Thyroid gland (tissue), 4 donors: ENCODE data around the gene SLC1A7. TPM values are rescaled to one million over a fixed set of nuclear protein-coding genes. Genes with fewer than 3 reads are reported as not detected.

Experiments
- DNase-seq, 2 donors: peaks; one replicate each; pipeline ENCODE4 v3.0.0-alpha.2; 2019
- H3K27ac ChIP-seq, 3 donors: fragments of 200-600 bp; sonication (generic); 1 replicate in 2 of 3; 2 replicates in 1 of 3; pipeline ENCODE4 v1.5.1; 2016 to 2019; ENCODE audit warnings: mild to moderate bottlenecking in 1 of 3, moderate library complexity in 1 of 3
- H3K27me3 ChIP-seq: fragments of 200-600 bp; sonication (generic); one replicate; pipeline ENCODE4 v1.5.1; 2019
- H3K36me3 ChIP-seq, 2 donors: fragments of 200-600 bp; sonication (generic); one replicate each; pipeline ENCODE4 v1.5.1; 2016 to 2019
- H3K4me1 ChIP-seq, 2 donors: fragments of 200-600 bp; sonication (generic); one replicate each; pipeline ENCODE4 v1.5.1; 2017 to 2019
- H3K4me3 ChIP-seq, 3 donors: fragments of 200-600 bp; sonication (generic); replicated peaks in 1 of 3; 1 replicate in 2 of 3; 2 replicates in 1 of 3; pipeline ENCODE4 v1.5.1; 2016; ENCODE audit warnings: mild to moderate bottlenecking in 1 of 3
- H3K9me3 ChIP-seq: fragments of 200-600 bp; sonication (generic); one replicate; pipeline ENCODE4 v1.5.1; 2017
- POLR2A ChIP-seq, 2 donors: fragments of 450-650 bp; IDR thresholded peaks; one replicate each; pipeline ENCODE4 v1.6.1; 2017; ENCODE audit warnings: antibody characterized with exemption in 2 of 2, mild to moderate bottlenecking in 2 of 2, moderate library complexity in 1 of 2
- WGBS, 2 donors: methylation state at CpG; one replicate each; pipeline ENCODE4 v1.1.5; 2017; 5-methylcytosine and 5-hydroxymethylcytosine counted together
- intact Hi-C: fragments of 100-400 bp; cut with DNase I; formaldehyde crosslinking; loops from one replicate; pipeline ENCODE4 v1.15.1; 2023
- total RNA-seq, 4 donors: library from RNA; depleted of rRNA; stranded (reverse); fragments of >200 nt; gene quantifications; one replicate each; pipeline ENCODE4 v1.2.3, GENCODE V29; 2016
- TF ChIP-seq, protein P1 (sequence below), 6 experiments: fragments of 200-600 bp in 3 of 6; fragments of 450-650 bp in 3 of 6; sonication (generic) in 3 of 6; IDR thresholded peaks; one replicate each; pipeline ENCODE4 v1.5.1; 2016 to 2019; ENCODE audit warnings: antibody characterized with exemption in 6 of 6, mild to moderate bottlenecking in 2 of 6, inconsistent platforms in 1 of 6, moderate library complexity in 1 of 6

SLC1A7 gene
- total RNA-seq, 4 donors from 2014 or later = 0.13 to 0.33 (median 0.20) TPM; not detected in 1

DNA sequence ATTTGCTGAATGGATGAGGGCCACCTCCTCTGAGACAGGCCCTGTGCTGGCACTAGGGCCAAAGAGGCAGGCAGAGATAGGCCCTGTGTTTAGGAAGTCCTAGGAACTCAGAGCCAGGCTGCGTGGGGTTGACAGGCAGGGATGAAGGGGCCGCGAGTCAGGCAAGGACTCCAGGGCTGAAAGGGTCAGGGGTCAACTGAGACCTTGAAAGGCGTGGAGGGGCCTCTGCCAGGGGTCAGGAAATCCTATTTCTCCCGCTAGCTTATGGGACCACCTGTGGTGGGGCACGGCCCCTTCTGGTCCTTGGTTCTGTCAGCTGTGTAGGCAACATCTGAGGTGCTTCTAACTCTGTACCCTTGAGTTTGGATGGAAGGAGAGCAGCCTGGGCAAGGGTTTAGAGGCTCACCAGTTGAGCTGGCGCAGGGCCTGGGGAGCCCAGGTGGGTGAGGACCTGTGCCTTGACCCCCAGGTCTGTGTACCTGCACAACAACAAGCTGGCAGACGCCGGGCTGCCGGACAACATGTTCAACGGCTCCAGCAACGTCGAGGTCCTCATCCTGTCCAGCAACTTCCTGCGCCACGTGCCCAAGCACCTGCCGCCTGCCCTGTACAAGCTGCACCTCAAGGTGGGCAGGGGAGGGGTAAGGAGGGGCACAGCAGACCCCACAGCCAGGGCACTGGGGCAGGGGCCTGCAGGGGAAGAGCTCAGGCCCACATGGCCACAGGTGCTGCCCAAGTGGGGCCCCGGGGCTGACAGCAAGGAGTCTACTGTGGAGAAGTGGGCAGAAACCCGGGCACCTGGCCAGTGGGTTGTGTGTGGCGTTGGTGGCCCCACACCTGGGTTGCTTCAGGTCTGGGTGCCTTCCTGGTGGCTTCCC is 65.5 kb downstream of the SLC1A7 start:
- no peaks in the 10 kb centered on the region for H3K36me3 ChIP-seq
- no peaks in the 10 kb centered on the region for H3K4me1 ChIP-seq
- H3K4me3 ChIP-seq = no peak overlapping the region
- H3K27ac ChIP-seq = no peak overlapping the region
- H3K27me3 ChIP-seq = no peaks in the 10 kb centered on the region
- TF ChIP-seq, protein P1, sequence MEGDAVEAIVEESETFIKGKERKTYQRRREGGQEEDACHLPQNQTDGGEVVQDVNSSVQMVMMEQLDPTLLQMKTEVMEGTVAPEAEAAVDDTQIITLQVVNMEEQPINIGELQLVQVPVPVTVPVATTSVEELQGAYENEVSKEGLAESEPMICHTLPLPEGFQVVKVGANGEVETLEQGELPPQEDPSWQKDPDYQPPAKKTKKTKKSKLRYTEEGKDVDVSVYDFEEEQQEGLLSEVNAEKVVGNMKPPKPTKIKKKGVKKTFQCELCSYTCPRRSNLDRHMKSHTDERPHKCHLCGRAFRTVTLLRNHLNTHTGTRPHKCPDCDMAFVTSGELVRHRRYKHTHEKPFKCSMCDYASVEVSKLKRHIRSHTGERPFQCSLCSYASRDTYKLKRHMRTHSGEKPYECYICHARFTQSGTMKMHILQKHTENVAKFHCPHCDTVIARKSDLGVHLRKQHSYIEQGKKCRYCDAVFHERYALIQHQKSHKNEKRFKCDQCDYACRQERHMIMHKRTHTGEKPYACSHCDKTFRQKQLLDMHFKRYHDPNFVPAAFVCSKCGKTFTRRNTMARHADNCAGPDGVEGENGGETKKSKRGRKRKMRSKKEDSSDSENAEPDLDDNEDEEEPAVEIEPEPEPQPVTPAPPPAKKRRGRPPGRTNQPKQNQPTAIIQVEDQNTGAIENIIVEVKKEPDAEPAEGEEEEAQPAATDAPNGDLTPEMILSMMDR (IDR thresholded peaks at IDR 0.05) = no peak
- no peak for TF ChIP-seq POLR2A (IDR thresholded peaks at IDR 0.05)
- no peaks in the 10 kb centered on the region for H3K9me3 ChIP-seq
- intact Hi-C loops = no loop called here
- 85 to 86% methylated on average over 5 to 9 of the region's 19 CpGs for WGBS, 2 donors
- no peak for DNase-seq

DNA sequence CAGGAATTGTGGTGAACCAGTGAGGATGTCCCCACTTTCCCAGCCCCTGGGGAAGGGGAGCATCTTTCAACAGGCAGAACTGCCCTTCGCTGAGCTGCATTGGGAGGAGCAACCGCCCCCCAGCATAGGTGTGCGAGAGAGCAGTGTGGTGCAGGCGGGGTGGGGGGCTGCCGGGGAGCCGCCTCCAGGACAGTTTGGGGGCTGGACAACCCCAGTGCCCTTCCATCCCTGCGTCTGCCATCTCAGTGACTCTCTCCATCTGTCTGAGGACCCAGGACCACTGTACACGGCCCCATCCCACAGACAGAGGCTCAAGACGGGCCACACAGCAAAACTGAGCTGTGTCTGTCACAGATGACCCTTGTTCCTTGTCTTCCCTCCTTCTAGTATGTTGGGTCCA is 66.3 kb downstream of the SLC1A7 start:
- Histone ChIP-seq H3K9me3 (no peaks in the 10 kb centered on the region), H3K4me3 (no peak overlapping the region), H3K4me1 (no peaks in the 10 kb centered on the region), H3K27me3 (no peaks in the 10 kb centered on the region), H3K27ac (no peak overlapping the region), H3K36me3 (no peaks in the 10 kb centered on the region)
- intact Hi-C loops = no loop called here
- TF ChIP-seq, protein P1 (IDR thresholded peaks at IDR 0.05) = no peak
- TF ChIP-seq POLR2A (IDR thresholded peaks at IDR 0.05) = no peak
- DNase-seq = no peak
- 97 to 99% methylated on average over 9 of the region's 9 CpGs for WGBS, 2 donors

DNA sequence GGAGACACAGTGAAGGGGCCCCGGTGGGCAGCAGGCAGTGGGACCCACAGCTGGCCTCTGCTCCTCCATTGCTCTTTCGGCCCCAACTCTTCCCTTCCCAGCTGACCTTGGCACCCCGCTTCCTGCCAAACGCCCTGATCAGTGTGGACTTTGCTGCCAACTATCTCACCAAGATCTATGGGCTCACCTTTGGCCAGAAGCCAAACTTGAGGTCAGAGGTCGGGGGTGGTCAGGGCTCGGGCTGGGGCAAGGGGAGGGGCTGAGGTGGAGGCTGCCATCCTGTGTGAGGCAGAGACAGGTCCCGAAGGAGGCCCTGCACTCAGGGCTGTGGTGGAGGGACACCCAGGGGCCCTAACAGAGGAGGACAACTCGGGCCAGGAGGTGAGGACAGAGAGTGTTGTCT is 66.7 kb downstream of the SLC1A7 start:
- Histone ChIP-seq H3K4me1 (no peaks in the 10 kb centered on the region), H3K4me3 (no peak overlapping the region), H3K9me3 (no peaks in the 10 kb centered on the region), H3K36me3 (no peaks in the 10 kb centered on the region), H3K27me3 (no peaks in the 10 kb centered on the region), H3K27ac (no peak overlapping the region)
- 77 to 84% methylated on average over 8 of the region's 8 CpGs for WGBS, 2 donors
- TF ChIP-seq, protein P1 (IDR thresholded peaks at IDR 0.05) = no peak
- no peak for TF ChIP-seq POLR2A (IDR thresholded peaks at IDR 0.05)
- DNase-seq = no peak
- intact Hi-C loops = no loop called here

DNA sequence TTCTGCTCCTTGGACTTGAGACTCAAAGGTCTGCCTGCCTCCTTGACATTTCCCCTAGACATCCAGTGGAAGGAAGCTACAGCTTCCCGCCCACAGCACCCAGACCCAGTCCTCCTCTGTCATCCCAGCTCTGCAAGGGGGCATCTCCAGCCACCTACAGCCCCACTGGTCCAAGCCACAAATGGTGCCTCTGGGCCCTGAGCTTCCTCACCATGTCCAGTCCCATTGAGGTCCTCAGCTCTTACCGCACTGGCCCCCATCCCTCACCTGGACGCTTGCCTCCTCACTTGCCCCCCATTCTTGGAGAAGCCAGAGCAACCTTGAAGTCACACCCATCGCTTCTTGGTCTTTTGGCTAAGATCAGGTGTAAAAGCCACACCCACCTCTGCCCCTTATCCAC is 67.2 kb downstream of the SLC1A7 start:
- no peak for DNase-seq
- H3K9me3 ChIP-seq = no peaks in the 10 kb centered on the region
- H3K27ac ChIP-seq = no peak overlapping the region
- H3K27me3 ChIP-seq = no peaks in the 10 kb centered on the region
- H3K4me1 ChIP-seq = no peaks in the 10 kb centered on the region
- 98% methylated on average over 4 of the region's 4 CpGs for WGBS, 2 donors
- H3K36me3 ChIP-seq = no peaks in the 10 kb centered on the region
- intact Hi-C loops = no loop called here
- no peak for TF ChIP-seq POLR2A (IDR thresholded peaks at IDR 0.05)
- TF ChIP-seq, protein P1 (IDR thresholded peaks at IDR 0.05) = no peak
- no peak overlapping the region for H3K4me3 ChIP-seq
